Stimulated activated CD8-positive, alpha-beta memory T cell treated with anti-CD3 and anti-CD28 coated beads, Interleukin-4, amount 100 ng/mL, for 24 hours (primary cell): ENCODE measurements around the gene TSPAN1.

Experiments
- DNase-seq: peaks from one replicate; pipeline ENCODE4 v3.0.0-alpha.2; 2020; ENCODE audit warnings: low read depth

The TSPAN1 gene, protein sequence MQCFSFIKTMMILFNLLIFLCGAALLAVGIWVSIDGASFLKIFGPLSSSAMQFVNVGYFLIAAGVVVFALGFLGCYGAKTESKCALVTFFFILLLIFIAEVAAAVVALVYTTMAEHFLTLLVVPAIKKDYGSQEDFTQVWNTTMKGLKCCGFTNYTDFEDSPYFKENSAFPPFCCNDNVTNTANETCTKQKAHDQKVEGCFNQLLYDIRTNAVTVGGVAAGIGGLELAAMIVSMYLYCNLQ

DNA sequence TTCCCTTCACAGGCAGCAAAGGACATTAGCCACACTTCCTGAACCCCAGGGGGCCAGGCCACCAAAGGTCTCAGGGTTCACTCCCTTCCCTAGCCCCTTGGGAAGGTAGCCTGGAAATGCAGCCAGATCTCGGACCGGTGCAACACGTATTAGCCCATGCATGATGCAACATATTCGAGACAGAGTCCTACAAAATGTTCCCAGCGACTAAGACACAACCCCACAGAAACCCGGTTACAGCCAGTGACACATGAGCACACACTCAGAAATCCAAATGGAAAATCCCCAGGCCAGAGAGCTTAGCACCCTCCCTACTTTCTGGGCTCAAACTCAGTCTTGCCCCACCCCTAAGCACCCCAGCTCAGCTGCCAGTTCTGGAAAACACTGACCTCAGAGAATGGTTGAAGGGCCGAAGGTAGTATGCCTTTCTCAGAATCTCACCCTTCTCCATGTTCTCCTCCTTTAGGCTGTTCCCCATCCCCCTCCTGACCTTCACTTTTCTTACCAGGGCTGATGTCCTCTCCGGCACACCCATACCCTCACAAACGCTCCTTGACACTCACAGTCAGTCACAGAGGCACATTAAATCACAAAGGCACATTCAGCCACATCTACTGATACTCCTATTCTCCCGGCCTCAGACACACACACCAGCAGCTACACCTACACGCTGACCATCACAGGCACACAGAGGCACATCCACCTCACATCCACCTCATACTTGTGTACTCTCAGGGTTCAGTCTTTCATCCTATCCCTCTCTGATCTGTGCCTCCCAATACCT, at the start of gene TSPAN1:
TSPAN1 (plus strand) TSS at position 640 of the 784 bp plus-strand sequence. CDS start 6,021 bp downstream, outside the sequence.
- no peak for DNase-seq

DNA sequence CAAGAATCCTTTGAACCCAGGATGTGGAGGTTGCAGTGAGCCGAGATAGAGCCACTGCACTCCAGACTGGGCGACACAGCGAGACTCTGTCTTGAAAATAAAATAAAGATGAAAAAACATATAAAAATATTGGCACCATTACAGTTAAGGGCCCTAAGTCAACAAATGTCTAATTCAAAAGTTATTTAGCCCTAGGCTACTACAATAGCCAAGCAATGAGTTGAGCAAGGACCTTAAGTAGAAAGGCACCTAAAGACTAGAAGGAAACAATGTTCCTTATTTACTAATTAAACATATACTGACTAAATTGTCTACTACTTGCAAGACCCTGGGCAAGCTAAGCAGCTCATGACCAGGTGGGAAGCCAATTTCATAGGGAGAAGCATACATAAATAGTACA, 46.5 kb upstream of the TSPAN1 start:
- no peak for DNase-seq

DNA sequence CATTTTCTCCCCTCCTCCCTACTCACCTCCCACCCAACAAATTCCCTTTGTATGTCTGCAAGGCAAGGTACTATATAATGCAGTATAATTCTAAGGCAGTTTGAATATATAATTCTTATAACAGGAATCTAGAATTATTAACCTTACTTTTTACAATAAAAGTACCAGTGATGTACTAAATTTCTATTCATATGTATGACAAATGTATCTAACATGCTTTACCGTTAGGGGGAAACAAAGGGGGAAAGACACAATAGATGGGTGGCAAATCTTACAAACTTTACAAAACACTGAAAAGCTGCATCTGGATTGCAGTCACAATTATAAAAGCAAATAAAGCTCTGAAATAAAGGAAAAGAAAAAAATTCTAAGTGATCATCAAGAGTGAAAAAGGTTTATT, 44.8 kb upstream of the TSPAN1 start:
- DNase-seq: no peak

- DNase-seq: no peak
These were observed 44.3 kb upstream of the TSPAN1 start for GRCh38 chr1:46130606-46131005.

DNA sequence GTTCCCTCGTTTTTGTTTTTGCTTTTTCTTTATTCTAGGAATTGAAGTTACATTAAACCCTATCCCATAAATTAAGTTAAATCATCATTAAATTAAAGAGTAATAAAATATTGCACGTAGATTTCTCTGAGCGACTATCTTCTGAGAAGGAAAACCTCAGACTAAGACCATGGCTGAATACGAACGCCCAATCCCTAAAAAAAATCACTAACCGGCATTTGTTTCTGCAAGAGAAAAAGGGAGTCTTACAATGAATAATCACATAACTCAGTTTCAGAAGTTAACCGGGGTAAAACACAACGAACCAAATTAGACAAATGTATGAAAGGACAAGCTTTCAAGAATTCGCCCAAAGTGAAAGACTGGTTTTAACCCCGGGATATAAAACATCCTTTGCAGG, 43.8 kb upstream of the TSPAN1 start:
- DNase-seq: no peak

DNA sequence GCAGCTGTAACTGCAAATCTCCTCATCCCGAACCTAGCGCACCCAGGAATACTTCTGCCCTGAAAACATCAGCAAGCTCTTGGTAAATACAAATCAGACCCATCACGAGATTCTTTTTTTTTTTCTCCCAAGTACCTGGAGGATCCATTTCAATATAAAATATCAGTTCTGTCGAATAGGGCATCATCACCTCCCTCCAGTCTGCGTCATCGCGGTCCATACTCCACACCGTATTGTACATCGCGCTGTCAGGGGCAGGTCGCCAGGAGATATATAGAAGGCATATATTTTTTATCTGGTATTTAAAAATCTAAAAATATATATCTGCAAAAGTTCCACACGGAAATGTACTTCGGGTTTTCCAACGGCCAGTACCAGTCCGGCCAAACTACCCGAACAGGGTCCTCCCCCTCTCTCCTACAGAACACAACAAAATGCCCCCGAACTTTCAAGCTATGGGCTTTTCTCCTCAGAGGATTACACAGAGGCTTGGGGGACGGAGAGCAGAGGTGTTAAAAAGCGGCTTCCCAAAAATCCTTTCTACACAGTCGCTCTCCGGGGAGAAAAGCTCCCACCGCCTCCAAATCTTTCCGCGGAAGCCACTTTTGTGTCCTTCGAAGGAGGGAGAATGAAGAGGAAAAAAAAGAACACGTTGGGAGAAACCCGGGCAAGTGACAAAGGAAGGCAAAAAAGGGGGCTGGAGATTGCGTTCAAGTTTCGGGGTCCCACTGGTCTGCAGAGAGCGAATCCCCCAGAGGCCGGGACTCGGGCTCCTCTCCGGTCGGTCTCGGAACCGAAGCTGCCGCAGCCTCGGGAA, 43.0 kb upstream of the TSPAN1 start:
- DNase-seq: no peak

- peak; percentile 85 for DNase-seq
These were observed 42.2 kb upstream of the TSPAN1 start, which contains the start of gene PIK3R3 for GRCh38 chr1:46132529-46133180. Gene PIK3R3, minus strand, starts transcription at chr1:46132629. Its CDS starts 677 bp downstream, at chr1:46131952.

DNA sequence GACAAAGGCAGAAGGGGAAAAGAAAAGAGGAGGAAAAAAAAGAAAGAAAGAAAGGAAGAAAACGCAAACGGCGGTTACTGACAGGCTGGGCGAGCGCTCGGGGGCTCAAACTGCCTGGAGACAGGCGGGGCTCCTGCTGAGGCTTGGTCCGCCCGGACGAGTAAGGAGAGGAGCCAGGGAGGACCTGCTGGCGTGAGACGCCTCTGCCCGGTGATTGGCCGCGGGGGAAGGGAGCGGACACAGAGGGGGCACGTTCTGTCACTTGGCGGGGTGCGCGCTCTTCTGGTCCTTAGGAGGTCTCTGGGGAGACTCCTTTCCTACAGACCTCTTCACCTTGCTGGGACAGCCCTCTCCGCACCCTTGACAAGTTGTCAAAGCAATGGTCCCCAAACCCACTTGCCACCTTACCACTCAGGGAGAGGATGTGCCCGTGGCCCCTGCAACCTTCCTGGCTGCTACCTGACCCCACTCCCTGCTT, 41.7 kb upstream of the TSPAN1 start:
- no peak for DNase-seq

DNA sequence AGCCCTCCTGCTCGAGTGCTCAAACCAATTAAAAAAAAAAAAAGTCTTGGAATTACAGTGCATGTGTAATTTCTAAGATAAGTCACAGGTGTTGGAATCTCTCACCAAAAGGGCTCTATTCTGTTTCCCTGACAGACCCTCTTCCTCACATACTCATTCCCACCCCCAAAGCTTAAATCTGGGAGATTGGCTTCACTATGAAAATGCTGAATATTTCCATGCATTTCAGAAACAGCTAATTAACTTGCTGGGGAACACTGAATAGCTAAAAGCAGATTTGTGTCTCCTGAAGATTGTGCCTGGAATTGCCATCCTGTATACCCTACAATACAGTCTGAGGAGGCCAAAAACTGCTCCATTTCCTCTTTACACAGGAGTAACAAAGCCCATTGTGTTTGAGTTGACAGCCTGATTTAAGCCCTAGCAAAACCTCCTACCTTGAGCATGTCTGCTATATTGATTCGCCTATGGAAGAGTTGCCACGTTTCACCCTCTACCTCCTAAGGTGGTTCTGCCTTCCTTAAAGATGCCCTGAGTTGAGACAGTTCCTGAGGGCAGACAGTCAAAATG, 41.0 kb upstream of the TSPAN1 start:
- no peak for DNase-seq

- DNase-seq: no peak
These were observed 40.1 kb upstream of the TSPAN1 start for GRCh38 chr1:46134660-46135331.

- no peak for DNase-seq
These were observed 38.2 kb upstream of the TSPAN1 start for GRCh38 chr1:46136711-46137110.

- DNase-seq: no peak
These were observed 37.0 kb upstream of the TSPAN1 start for GRCh38 chr1:46137916-46138315.

DNA sequence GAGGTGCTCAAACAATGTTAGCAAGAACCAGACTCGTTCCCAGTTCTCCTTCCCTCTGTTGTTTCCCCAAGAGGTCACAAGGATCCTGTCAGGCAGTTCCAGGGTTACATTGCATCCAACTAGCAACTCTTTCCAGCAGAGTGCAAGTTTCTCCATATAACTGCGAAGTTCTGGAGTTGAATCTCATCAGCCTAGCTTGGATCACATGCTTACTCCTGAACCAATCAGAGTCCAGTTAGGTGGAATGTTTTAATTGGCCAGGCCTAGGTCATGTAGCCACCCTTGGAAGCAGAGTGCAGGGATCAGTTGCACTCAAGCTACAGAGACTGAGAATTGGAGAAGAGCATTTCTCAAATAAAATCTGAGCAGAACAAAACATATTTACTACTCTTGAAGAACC, 26.6 kb upstream of the TSPAN1 start:
- no peak for DNase-seq

- DNase-seq: no peak
These were observed 24.8 kb upstream of the TSPAN1 start for GRCh38 chr1:46150085-46150484.

DNA sequence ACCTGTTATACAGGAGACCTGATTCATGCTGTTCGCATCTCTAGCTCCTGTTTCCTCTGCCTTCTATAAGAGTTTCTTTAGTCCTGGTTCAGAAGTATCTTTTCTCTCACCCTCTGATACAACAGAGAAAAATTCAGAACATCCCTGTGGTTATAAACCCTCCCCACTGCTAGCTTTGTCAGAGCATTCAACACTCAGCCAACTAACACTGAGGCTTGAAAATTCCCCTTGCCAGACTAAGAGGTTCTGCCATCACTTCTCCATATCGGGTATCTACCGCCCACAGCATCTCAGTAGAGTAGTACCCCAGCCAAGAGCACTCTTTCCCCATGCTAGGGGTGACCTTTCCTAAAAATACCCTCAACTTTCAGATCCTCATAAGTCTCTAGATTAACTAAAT, 22.9 kb upstream of the TSPAN1 start:
- DNase-seq: no peak

GRCh38 chr1:46153228-46153627, 21.7 kb upstream of the TSPAN1 start:
- DNase-seq: no peak

- no peak for DNase-seq
These were observed 21.2 kb upstream of the TSPAN1 start for GRCh38 chr1:46153732-46154131.

DNA sequence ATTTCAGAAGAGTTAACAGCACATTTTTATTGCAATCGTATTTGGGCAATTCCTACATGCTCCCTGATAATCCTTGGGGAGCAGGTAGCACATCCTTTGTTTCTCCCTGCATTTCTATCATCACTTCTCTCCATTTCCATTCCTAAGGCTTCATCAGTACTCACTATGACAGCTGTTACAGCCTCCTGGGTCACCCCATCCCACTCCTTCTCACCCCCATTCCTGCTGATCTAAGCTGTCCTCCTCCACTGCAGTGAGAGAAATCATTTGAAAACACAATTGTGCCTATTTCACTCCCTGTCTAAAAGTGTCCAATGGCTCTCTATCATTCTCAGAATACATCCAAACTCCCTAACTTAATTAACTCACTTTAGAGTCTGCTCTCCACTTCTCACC, 17.0 kb upstream of the TSPAN1 start:
- no peak for DNase-seq

DNA sequence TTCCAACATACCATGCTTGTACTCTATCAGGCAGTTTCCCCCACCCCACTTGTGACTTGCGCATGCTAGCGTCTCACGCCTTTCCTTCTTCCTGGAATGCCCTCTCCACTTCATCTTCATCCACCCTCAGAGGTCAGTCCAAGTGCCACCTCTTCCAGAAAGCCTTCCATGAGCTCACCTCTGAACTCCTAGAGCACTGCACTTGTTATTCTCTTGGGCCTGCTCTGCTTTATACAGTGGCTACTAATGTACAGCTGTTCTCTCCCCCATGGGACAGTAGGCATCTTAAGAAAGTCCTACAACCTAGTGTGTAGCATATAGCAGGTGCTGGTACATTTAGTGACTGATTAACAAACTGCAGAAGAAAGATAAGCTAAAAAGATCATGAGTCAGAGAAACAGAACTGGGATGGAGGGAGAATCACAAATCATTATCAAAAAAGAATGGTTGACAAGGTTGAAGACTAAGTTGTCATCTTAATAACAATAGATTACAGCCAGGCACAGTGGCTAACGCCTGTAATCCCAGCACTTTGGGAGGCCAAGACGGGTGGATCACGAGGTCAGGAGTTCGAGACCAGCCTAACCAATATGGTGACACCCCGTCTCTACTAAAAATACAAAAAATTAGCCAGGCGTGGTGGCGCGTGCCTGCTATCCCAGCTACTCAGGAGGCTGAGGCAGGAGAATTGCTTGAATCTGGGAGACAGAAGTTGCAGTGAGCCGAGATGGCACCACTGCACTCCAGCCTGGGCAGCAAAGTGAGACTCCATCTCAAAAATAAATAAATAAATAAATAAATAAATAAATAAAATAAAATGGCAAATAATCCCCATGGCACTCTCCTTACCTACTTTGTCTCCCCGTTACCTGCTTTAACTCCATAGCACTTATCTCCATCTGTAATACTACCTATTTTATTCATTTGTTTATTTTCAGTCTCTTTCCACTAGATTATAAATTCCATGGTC, 16.3 kb upstream of the TSPAN1 start:
- DNase-seq: no peak

DNA sequence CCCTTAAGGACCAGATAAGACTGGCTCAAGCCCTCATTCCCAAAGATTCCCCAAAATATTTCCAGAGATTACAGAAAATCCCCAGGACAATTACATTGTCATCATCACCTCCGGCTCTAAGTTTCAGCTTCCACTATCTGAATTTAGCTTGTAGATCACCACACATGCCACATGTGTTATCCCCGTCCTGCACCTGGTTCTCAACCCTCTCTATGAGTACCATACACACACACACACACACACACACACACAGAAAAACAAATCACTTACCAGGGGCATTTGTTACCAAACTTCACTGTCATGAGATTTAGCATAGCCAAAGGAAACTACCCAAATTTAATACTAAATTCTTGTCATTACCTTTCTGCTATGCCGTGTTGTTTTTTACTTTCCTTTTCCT, 15.4 kb upstream of the TSPAN1 start:
- no peak for DNase-seq
